ENCODE results near the gene UTP14C. TPM values are rescaled to one million over a fixed set of nuclear protein-coding genes. Genes with fewer than 3 reads are reported as not detected.

The UTP14C gene
- total and polyA plus RNA-seq, 8 donors: 1.7 to 10.0 (median 5.9) TPM

GRCh38 chr13:52033039-52033438 lies 8.5 kb downstream of the UTP14C start:
- H3K27me3 ChIP-seq: no peaks in the 10 kb centered on the region
- peaks cover 0 to 7% (median 0%) of the 10 kb centered on the region in 3 donors for H3K36me3 ChIP-seq
- no peak overlapping the region for H3K4me3 ChIP-seq
- H3K4me1 ChIP-seq: peaks cover 0 to 5% (median 4%) of the 10 kb centered on the region in 3 donors
- WGBS, 2 donors: 92 to 94% methylated on average over 2 of the region's 2 CpGs
- TF ChIP-seq CTCF (IDR thresholded peaks at IDR 0.05): no peak
- FAIRE-seq (no peak), ATAC-seq (no peak), DNase-seq (no peak)
- H3K9me3 ChIP-seq: no peaks in the 10 kb centered on the region
- intact Hi-C loops (cut with DNase I): no loop called here
- H3K27ac ChIP-seq: no peak overlapping the region

DNA sequence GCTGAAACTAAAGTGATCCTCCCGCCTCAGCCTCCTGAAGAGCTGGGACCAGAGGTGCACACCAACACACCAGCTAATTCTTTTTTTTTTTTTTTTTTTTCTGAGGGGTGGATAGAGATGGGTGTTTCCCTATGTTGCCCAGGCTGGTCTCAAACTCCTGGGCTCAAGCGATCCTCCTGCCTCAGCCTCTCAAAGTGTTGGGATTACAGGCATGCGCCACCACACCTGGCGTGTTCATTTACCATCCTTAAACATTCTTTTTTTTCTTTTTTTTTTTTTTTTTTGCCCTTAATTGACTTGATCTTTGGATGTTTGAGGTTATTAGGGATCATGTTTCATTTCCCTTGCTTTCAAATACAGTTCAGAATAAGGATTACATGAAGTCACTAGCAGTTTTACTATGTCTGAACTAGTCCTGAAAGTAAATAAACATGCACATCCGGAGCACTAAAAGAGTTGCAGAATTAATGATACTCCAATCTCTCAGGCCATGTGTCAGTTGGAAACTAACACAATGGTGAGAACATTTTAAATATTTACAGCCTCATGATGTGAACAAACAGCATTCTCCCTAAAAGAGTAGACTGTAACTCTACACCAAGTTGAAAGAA lies 10.2 kb downstream of the UTP14C start:
- Histone ChIP-seq H3K27me3 (no peaks in the 10 kb centered on the region), H3K4me3 (no peak overlapping the region), H3K36me3 (no peaks in the 10 kb centered on the region), H3K27ac (no peak overlapping the region), H3K9me3 (no peaks in the 10 kb centered on the region), H3K4me1 (peaks cover 0 to 5% (median 4%) of the 10 kb centered on the region in 3 donors)
- FAIRE-seq: no peak
- ATAC-seq: no peak
- WGBS, 2 donors: 77% methylated on average over 5 of the region's 5 CpGs
- intact Hi-C loops (cut with DNase I): no loop called here
- TF ChIP-seq CTCF (IDR thresholded peaks at IDR 0.05): no peak
- DNase-seq: no peak

DNA sequence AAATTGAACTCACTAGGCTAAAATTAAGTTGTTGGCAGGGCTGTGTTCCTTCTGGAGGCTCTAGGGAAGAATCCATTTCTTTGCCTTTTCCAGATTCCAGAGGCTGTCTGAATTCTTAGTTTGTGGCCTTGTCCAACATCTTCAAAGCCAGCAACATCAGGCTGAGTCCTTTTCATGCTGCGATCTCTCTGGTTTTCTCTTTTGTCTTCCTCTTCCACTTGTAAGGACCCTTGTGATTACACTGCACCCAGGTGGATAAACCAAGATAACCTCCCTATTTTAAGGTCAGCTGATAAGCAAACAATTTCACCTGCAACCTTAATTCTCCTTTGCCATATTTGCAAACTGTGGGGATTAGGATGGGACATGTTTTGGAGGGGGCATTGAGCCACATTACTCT lies 11.5 kb downstream of the UTP14C start:
- no peak for TF ChIP-seq CTCF (IDR thresholded peaks at IDR 0.05)
- intact Hi-C loops (cut with DNase I): no loop called here
- ATAC-seq (no peak), FAIRE-seq (no peak), DNase-seq (no peak)
- Histone ChIP-seq H3K4me3 (no peak overlapping the region), H3K27me3 (no peaks in the 10 kb centered on the region), H3K9me3 (no peaks in the 10 kb centered on the region), H3K4me1 (peaks cover 0 to 5% (median 4%) of the 10 kb centered on the region in 3 donors), H3K27ac (no peak overlapping the region), H3K36me3 (no peaks in the 10 kb centered on the region)
- 89 to 90% methylated on average over 1 of the region's 1 CpG for WGBS, 2 donors

GRCh38 chr13:52043675-52044074 lies 19.2 kb downstream of the UTP14C start:
- no peaks in the 10 kb centered on the region for H3K27me3 ChIP-seq
- H3K27ac ChIP-seq: no peak overlapping the region
- intact Hi-C loops (cut with DNase I): no loop called here
- H3K4me1 ChIP-seq: no peaks in the 10 kb centered on the region
- no peaks in the 10 kb centered on the region for H3K9me3 ChIP-seq
- no peak for DNase-seq
- WGBS, 2 donors: 94 to 95% methylated on average over 3 of the region's 3 CpGs
- no peak for ATAC-seq
- FAIRE-seq: no peak
- no peaks in the 10 kb centered on the region for H3K36me3 ChIP-seq
- H3K4me3 ChIP-seq: no peak overlapping the region
- no peak for TF ChIP-seq CTCF (IDR thresholded peaks at IDR 0.05)

GRCh38 chr13:52047463-52047862 lies 23.0 kb downstream of the UTP14C start:
- DNase-seq (no peak), ATAC-seq (no peak), FAIRE-seq (no peak)
- Histone ChIP-seq H3K4me1 (no peaks in the 10 kb centered on the region), H3K4me3 (no peak overlapping the region), H3K27ac (no peak overlapping the region), H3K9me3 (no peaks in the 10 kb centered on the region), H3K36me3 (no peaks in the 10 kb centered on the region), H3K27me3 (no peaks in the 10 kb centered on the region)
- WGBS, 2 donors: 87 to 93% methylated on average over 3 of the region's 3 CpGs
- no peak for TF ChIP-seq CTCF (IDR thresholded peaks at IDR 0.05)
- intact Hi-C loops (cut with DNase I): no loop called here

Measured in pancreas (tissue), 10 donors.